MV-4-11 (cell line): ENCODE measurements around the gene ABL2.
"Not testable (repeated sequence)": the region's sequence is repeated elsewhere in the genome, so short reads cannot be mapped to it uniquely, and the experiment has no call there.

Experiments
- DNase-seq: peaks from one replicate; lab custom pipeline; 2025; lab: John Stamatoyannopoulos, UW

The ABL2 gene

DNA sequence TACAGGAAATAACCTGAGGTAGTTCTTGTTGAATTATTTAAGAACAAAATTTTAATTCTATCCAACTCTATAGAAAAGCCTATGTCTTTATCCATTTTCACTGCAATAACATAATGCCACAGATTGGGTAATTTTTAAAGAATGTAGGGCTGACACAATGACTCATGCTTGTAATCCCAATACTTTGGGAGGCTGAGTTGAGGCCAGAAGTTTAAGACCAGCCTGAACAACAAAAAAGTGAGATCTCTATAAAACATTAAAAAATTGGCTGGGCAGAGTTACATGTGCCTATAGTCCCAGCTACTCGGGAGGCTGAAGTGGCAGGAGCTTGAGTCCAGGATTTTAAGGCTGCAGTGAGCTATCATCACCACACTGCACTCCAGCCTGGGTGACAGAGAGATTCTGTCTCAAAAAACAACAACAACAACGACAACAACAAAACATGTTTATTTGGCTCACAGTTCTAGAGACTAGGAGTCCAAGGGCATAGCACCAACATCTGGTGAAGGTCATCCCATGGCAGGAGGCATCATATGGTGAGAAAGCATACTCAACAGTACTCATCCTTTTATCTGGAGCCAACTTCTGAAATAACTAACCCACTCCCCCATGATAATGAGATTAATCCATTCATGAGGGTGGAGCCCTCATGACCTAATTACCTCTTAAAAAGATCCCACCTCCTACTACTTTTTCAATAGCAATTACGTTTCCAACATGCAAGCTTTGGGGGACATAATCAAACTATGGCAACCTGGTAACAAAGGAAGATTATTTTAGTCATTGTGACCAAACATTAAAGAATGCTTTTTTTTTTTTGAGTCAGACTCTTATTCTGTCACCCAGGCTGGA is 59.6 kb downstream of the ABL2 start:
- DNase-seq: peak; percentile 47

DNA sequence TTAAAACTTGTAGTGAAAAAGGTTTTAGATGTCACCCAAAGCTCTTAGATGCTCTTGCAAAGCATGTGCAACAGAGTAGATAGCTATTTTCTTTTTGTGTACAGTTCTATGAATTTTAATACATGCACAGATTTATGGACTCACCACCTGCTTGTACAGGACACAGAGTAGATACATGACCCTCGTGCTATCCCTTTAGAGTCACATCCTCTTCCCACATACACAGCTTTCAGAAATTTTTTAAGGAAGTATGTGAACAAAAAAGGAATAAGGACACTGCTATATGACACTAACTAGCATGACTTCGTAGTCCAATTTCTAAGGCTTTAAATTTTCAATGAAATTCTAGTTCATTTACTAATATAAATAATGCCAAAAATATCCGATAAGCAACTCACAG is 60.9 kb downstream of the ABL2 start:
- no peak for DNase-seq

DNA sequence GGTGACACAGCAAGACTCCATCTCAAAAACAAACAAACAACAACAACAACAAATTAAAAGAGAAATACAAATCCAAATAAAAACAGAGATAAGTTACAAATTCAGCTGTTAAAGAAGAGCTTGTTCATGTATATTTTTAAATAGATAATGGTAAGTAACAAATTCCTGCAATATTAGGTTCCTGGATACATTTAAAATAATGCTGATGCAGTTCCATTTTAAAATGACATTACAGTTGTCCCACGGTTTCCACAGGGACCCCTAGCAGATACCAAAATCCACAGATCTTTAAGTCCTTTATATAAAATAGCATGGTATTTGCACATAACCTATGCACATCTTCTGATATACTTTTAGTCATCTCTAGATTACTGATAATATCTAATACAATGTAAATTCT is 61.5 kb downstream of the ABL2 start:
- no peak for DNase-seq

DNA sequence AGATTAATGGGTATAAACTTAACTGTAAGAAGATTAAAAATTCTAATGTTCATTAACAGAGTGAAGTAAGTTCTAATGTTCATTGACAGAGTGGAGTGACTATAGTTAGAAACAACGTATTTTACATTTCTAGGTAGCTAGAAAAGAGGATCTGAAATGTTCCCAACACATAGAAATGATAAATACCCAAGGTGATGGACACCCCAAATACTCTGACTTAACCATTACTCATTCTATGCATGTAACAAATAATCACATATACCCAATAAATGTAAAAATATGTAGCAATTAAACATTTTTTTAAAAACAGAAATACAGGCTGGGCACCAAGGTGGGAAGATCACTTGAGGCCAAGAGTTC is 62.1 kb downstream of the ABL2 start:
- no peak for DNase-seq

DNA sequence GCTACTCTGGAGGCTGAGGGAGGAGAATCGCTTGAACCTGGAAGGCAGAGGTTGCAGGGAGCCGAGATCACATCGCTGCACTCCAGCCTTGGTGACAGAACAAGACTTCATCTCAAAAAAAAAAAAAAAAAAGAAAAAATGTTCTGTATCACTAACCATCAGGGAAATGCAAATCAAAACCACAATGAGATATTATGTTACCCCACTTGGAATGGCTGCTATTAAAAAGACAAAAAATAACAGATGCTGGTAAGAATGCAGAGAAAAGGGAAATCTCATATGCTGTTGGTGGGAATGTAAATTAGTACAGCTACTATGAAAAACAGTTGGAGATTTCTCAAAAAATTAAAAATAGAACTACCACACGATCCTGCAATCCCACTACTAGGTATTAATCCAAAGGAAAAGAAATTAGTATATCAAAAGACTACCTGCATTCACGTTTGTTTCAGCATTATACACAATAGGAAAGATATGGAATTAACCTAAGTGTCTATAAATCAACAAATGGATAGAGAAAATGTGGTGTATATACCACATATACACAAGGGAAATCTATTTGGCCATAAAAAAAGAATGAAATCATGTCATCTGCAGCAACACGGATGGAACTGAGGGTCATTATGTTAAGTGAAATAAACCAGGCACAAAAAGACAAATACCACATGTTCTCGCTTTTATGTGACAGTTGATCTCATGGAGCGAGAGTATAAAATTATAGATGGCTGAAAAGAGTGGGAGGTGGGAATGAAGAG is 62.6 kb downstream of the ABL2 start:
- no peak for DNase-seq

DNA sequence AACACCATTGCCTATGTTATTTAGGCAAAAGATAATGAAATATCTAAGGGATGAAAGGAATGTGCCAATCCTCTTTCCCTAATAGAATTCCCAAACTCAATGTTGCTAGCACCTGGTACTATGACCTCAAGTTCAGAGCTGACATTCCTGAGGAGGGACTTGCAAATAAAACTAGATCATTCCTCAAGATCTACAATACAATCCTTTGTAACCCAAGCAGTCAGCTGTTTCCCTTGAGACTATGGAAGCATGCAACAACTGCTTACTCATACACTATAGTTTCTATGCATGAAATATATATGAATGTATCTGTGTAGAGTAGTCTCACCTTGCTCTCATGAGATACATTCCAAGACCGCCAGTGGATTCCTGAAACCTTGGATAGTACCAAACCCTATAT is 65.0 kb downstream of the ABL2 start:
- DNase-seq: no peak

DNA sequence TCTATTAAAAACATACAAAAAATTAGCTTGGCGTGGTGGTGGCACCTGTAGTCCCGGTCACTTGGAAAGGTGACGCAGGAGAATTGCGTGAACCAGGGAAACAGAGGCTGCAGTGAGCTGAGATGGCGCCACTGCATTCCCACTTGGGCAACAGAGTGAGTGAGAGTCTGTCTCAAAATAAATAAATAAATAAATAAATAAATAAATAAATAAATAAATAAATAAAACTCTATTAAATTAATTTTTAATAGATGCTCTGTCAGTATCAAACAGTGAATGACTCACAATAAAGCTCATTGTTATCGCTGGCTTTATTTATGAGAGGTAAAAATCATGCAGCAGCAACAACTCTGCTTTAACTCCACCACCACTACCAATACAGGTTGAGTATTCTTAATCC is 72.8 kb downstream of the ABL2 start:
- no peak for DNase-seq

DNA sequence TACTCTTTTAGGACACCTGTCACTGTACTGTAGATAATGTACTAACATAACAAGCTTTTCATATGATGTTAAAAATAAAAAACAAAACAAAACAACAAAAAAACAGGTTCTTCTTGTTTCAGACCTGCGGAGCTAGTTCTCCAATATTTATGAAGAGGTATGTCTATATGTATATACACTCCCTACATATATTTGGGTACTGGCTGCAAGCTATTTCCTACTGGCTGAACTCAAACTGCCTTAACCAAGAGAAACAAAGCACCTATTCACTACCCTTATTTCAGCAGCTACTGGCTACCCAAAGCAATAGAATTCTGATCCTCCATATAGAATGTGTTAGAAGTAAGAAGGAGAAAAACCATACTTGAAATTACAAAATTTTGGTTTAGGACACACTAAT is 73.5 kb downstream of the ABL2 start:
- no peak for DNase-seq

DNA sequence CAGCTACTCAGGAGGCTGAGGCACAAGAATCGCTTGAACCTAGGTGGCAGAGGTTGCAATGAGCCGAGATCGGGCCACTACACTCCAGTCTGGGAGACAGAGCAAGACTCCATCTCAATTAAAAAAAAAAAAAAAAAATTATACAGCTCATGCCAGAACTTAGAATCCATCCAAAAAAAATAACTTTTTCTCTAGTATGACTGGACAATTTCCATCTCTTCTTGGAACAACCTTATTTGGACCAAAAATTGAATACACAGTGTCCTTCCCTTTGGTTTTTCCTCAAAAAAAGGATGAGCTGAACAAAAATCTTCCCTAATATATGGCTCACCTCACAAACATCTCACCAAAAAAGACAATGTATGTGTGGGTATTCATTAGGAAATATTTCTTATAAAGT is 73.9 kb downstream of the ABL2 start:
- DNase-seq: no peak

DNA sequence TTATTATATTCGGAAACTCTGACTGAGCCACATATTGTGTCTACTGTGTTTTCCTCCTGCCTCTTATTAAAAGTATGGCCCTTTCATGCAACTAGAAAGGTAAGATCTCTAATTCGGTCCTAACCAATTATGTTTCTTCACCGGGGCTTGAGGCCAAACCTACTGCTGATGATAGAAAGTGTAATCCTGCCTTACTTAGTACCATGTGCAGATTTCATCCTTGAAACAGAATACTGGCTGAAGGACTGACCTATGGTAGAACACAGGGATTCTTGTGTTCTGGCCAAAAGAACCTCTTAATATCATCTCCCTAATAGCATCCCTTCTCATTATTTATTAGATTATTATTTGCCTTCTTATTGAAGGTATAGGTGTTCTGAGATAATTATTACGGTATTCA is 75.0 kb downstream of the ABL2 start:
- no peak for DNase-seq

DNA sequence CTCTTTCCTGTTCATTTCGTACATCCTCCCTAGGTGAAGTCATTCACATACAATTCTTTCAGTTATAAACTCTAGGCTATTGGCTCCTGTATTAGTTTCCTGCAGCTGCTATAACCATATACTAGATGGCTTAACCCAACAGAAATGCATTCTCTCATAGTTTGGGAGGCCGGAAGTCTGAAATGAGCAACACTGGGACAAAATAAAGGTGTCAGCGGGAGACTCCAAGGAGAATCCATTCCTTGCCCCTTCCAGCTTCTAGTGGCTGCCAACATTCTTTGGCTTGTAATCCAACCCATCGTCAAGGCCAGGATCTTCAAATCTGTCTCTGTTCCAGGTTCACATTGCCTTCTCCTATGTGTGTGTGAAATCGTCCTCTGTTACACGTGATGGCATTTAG is 76.3 kb downstream of the ABL2 start:
- no peak for DNase-seq

DNA sequence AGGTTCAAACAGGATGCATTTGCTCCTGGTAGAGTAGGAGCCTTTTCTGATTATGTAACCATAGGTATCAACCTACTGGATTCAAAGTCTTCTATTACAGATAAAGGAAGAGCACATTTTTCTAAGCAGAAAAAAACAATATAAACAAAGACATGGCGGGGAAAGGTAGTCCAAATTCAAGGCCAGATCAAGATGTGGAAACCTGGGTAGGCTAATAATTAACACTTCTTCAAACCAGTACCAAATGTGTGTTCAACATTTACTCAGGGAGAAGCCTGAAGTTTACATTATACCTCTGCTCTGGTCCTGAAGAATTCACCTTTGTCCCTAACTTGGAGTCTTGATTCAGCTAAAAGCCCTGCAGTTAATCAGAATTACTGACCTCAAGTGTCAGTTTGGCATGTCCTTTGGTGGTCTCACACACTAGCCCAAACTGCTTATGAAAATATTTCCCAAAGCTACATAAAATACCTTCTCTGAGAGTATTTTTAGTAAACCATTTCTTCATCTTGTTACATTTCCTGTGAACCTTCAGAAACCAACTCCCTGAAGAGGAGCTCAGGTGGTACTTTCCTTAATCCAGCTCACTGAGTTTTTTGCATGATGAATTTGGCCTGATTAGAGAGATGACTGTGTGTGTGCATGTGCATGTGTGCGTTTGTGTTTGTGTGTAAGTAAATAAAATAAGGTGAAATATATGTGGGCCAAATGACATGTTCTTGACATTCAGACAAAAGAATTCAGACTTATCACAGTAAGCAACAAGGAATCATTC is 77.4 kb downstream of the ABL2 start:
- DNase-seq: no peak

DNA sequence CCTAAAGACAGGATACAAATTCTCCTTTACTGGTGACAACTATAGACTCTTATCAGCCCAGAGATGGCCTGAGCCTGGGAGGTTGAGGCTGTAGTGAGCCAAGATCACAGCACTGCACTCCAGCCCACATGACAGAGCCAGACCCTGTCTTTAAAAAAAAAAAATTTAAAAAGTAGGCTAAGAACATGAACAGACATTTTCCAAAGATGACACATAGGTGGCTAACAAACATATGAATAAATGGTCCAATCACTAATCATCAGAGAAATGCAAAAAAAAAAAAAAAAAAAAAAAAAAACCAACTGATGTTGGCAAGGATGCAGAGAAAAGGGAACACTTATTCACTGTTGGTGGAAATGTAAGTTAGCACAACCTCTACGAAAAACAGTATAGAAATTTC is 82.6 kb downstream of the ABL2 start:
- no peak for DNase-seq

DNA sequence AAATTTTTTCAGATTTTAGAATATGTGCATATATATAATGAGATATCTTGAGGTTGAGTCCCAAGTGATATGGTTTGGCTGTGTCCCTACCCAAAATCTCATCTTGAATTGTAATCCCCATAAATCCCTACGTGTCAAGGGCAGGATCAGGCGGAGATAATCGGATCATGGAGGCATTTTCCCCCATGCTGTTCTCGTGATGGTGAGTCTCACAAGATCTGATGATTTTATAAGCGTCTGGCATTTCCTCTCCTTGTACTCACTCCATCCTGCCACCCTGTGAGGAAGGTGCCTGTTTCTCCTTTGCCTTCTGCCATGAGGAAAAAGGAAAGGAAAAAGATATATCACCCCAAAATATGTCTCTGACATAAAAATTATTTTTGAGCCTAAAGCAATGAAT is 83.0 kb downstream of the ABL2 start:
- DNase-seq: no peak

DNA sequence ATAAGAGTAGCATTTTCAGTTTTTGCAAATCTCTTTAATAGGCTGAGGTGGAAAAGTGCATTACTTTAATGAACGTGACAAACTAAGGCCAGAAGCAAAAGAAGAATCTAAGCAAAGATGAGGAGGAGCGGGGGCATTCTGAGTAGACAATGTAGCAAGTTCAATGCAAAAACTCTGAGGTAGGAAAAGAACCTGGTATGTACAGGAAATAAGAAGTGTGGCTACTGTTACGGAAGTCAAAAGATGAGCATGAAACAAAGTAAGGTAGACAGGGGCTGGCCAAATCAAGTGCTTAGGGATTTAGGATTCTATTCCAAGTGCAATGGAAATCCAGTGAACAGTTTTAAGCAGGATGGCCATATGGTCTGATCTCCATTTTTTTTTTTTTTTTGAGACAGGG is 84.0 kb downstream of the ABL2 start:
- no peak for DNase-seq

DNA sequence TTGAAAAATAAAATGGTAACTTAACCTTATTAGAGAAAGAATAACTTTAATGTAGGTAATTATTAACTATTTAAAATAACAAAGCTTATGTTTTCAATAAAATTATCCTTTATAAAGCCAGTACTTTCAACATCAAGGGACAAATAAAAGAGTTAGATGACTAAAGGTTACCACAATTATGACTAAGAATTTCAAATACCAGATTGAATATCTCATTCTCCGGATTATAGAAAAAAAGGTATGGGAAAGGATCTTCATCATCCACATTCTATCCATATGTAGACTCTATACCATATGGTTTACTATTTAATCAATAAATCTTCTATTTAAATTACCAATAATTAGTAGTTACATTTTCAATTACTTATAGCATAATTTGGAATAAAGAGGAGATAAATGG is 84.9 kb downstream of the ABL2 start:
- no peak for DNase-seq

DNA sequence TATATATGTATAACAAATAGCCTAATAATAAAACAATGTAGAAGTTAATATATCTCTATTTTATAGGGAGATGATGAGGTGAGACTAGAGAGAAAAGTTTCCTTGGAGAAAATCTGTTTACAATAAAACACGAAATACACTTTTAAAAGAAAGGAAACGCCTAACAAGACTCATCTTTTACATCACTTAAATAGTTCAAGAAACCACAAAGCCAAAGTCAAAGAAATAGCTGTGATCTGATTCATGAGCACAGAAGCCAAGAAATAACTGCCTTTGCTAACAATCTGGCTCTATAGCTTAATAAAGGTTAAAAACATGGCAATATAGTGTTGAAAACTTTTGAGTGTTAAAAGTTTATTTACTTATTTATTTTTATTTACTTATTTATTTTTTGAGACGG is 86.2 kb downstream of the ABL2 start:
- peak; percentile 45 for DNase-seq

DNA sequence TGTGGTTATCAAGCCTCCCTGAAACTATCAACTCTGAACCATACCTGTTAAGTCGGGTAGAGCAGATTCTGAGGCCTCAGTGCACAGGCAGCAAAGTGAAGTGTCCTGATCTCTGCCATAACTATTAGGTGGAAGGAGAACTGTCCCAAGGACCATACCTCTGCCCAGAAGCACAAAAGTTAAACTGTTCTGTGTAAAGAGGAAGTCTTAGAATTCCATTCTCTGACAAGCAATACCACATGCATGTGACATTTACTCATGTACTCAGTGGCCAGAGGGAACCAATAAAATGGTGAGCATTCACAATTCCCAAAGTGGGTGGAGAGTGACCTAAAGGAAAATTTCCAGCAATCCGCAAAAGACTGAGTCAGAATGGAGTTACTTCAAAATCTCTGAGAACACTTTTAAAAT is 86.6 kb downstream of the ABL2 start:
- peak; percentile 63 for DNase-seq

DNA sequence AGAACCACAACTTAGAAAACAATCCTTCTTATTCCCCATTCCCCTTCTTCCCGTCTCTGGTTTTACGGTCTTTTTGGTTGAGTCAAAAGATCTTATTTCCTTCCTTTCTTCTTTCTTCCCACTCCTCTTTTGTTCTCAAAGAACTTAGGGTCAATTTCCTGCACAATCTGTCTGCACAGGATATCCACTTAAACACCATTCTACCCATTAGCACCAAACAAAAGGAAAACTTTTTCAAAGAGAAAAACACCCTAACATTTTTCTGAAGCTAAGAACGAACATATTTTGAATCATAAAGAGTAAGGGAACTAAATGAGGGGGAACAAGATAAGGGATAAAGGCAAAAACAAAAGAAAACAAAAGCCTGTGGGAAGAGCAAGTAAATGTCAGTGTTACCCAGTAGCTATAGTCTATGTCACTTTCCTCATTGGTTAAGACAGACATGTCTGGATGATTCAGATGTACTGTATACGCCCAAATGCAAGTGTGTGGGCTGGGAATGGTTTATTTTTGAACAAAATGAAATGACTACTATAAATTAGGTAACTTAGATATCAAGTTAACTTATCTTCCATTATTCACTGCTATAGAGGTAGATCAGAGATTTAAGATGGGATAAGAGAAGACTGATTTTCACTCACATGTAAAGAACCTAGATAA is 87.8 kb downstream of the ABL2 start:
- peak; percentile 13 for DNase-seq

DNA sequence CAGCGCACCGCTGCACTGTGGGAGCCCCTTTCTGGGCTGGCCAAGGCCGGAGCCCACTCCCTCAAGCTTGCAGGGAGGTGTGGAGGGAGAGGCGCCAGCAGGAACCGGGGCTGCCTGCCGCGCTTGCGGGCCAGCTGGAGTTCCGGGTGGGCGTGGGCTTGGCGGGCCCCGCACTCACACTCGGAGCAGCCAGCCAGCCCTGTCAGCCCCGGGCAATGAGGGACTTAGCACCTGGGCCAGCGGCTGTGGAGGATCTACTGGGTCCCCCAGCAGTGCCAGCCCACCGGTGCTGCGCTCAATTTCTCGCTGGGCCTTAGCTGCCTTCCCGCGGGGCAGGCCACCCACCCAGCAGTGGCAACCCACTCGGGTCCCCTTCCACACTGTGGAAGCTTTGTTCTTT is 90.7 kb downstream of the ABL2 start:
- DNase-seq: not testable (repeated sequence)

DNA sequence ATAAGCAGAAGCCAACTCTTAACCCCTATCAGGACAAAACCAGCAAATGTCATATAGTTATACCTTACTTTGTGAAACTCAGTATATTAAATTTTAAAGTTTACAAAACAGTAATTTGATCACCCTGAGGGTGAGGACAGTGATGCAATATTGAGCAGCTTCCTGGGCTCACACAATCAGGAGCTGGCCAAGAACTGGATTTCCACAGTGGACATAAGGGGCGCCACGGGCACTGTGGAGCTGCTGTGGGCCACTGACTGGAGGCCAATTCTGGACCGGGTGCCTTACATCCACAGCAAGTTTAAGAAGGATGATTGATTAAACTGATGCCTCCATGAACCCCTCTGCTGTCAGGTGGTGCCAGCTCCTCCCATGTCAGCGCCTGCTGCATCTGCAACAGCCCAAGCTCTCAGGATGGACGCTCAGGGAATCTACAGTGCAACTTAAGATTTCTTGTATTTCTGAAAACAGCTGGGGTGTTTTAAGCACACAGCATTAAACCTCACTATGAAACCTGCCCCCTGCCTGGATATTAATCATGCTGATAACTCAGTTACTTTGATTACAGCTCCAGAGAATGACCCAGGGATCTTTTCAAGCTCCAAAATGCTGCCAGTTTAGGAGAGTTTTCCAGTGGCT is 91.7 kb downstream of the ABL2 start:
- DNase-seq: no peak

DNA sequence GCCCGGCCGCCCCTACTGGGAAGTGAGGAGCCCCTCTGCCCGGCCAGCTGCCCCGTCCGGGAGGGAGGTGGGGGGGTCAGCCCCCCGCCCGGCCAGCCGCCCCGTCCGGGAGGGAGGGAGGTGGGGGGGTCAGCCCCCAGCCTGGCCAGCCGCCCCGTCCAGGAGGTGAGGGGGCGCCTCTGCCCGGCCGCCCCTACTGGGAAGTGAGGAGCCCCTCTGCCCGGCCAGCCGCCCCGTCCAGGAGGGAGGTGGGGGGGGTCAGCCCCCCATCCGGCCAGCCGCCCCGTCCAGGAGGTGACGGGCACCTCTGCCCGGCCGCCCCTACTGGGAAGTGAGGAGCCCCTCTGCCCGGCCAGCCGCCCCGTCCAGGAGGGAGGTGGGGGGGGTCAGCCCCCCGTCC is 93.8 kb downstream of the ABL2 start:
- not testable (repeated sequence) for DNase-seq
